ENCODE data around the gene TBC1D1.
A peak's percentile ranks its signal among the peaks of the same experiment; 100 is the strongest.

TBC1D1 gene

GRCh38 chr4:37991623-37992410, 100.9 kb downstream of the TBC1D1 start:
- Mint-ChIP-seq H3K4me1 (ENCODE audit: low read depth) (peaks cover 16% of the 10 kb centered on the region), H3K4me3 (no peak overlapping the region), H3K36me3 (ENCODE audit: low read depth) (no peaks in the 10 kb centered on the region), H3K27ac (no peak overlapping the region), H3K9me3 (no peaks in the 10 kb centered on the region), H3K27me3 (ENCODE audit: low read depth) (no peaks in the 10 kb centered on the region)
- no peak for DNase-seq (ENCODE audit: low spot score)

- H3K36me3 Mint-ChIP-seq (ENCODE audit: low read depth), result no peaks in the 10 kb centered on the region
- no peak overlapping the region for H3K27ac Mint-ChIP-seq
- peaks cover 23% of the 10 kb centered on the region for H3K4me1 Mint-ChIP-seq (ENCODE audit: low read depth)
- H3K27me3 Mint-ChIP-seq (ENCODE audit: low read depth), result no peaks in the 10 kb centered on the region
- DNase-seq (ENCODE audit: low spot score), result no peak
- no peaks in the 10 kb centered on the region for H3K9me3 Mint-ChIP-seq
- H3K4me3 Mint-ChIP-seq, result no peak overlapping the region
Observed at GRCh38 chr4:37993806-37994205, 102.9 kb downstream of the TBC1D1 start.

DNA sequence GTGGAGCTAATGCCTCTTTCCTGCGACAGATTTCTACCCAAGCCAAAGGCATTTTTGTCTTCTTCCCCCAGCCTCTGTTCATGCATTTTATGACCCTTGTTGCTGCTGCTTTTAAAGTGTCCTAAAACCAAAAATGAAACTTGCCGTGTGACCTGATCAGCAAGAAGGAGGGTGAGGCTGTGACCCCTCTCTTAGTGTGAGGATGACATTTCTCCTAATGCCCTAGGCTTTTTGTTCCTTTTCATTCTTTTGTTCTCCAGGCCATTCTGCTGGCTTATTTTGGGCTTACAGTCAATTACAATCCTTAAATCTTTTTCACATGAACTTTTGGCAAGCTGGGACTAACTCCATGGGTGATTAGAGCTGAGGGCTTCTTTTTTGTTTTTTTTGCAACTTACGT, 103.7 kb downstream of the TBC1D1 start:
- H3K36me3 Mint-ChIP-seq (ENCODE audit: low read depth), result no peaks in the 10 kb centered on the region
- H3K27ac Mint-ChIP-seq, result no peak overlapping the region
- peaks cover 22% of the 10 kb centered on the region for H3K4me1 Mint-ChIP-seq (ENCODE audit: low read depth)
- no peaks in the 10 kb centered on the region for H3K27me3 Mint-ChIP-seq (ENCODE audit: low read depth)
- no peaks in the 10 kb centered on the region for H3K9me3 Mint-ChIP-seq
- no peak for DNase-seq (ENCODE audit: low spot score)
- H3K4me3 Mint-ChIP-seq, result no peak overlapping the region

DNA sequence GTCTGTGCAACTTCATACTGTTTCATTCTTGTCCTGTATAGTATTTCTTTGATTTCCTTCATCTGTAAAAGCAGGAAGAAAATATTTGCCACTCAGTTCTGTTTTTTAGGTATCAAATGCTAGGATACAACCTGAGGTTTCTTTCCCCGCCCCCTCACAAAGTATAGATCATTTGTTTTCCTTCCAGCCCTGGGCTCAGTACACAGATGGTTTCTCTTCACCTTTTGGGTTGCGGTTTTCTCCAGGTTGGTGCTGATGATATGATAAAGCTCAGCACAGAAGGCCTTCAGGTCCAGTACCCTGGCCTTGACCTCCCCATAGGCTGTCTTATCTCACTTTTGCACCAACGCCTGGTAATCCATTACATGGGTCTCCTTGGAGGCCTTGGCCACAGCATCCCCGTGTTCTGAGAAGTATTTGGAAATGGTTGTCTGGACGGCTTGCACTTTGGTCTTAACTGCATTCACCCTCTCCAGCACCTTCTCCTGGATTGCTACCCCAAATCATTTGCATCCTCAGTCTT, 104.5 kb downstream of the TBC1D1 start:
- Mint-ChIP-seq H3K27ac (peak overlapping the region; percentile 23), H3K27me3 (ENCODE audit: low read depth) (no peaks in the 10 kb centered on the region), H3K36me3 (ENCODE audit: low read depth) (no peaks in the 10 kb centered on the region), H3K9me3 (no peaks in the 10 kb centered on the region), H3K4me1 (ENCODE audit: low read depth) (peaks cover 22% of the 10 kb centered on the region), H3K4me3 (no peak overlapping the region)
- no peak for DNase-seq (ENCODE audit: low spot score)

DNA sequence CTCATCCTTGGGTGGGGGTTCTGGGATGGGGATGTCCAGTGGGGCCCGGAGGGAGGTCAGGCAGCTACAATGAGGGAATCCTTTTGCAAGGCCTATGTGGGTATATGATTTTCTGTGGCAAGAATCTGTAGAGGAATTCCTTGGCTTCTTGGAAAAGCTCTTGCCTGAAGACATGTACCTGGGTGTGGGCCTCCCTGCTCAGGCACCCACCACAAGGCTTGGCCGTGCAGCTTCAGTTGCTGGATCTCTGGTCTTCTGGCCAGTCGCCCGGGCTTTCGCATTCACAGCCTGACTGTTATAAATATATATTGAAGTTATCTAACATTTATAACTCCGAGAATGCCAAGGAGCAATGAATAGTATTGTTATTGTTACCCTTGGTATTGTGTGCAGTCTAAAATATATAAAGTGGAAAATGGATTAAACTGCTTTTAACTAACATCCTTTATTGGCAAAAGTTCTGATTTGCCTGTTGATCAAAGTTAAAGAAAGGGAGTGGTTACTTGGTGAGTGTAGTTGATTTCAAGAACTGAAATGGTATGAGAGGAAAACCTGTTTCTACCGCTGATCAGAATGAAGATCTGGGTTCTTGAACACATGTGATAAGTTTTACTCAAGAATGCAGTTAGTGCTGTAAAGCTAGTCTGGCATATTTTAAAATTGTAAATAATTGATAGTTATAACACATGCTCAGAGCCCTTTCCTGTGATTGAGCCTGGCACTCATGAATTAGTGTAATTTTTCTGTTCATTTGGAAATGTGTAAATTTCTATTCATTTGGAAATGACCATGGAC, 105.3 kb downstream of the TBC1D1 start:
- no peak for DNase-seq (ENCODE audit: low spot score)
- Mint-ChIP-seq H3K27ac (no peak overlapping the region), H3K4me1 (ENCODE audit: low read depth) (peaks cover 22% of the 10 kb centered on the region), H3K4me3 (no peak overlapping the region), H3K9me3 (no peaks in the 10 kb centered on the region), H3K36me3 (ENCODE audit: low read depth) (no peaks in the 10 kb centered on the region), H3K27me3 (ENCODE audit: low read depth) (no peaks in the 10 kb centered on the region)

DNA sequence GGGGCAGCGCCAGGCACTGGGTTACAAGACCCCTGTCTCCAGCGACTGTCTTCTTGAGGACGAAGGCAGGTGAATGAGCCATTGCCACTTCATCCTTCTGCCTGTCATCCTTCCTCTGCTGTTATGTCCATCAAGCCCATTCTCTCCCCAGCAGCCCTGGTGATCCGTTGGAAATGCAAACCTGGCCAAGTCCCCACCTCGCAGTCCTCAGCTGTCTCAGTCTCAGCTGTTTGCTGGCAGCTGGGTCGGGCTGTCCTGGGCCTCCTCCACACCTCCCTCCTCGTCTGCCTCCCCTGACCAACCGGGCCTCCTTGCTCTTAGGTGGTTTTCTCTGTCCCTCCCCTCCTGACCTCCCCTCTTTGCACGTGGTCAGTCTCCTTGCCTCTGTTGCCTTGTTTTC, 107.3 kb downstream of the TBC1D1 start:
- no peak for DNase-seq (ENCODE audit: low spot score)
- H3K4me3 Mint-ChIP-seq, result no peak overlapping the region
- no peaks in the 10 kb centered on the region for H3K27me3 Mint-ChIP-seq (ENCODE audit: low read depth)
- H3K36me3 Mint-ChIP-seq (ENCODE audit: low read depth), result no peaks in the 10 kb centered on the region
- H3K4me1 Mint-ChIP-seq (ENCODE audit: low read depth), result peaks cover 25% of the 10 kb centered on the region
- no peaks in the 10 kb centered on the region for H3K9me3 Mint-ChIP-seq
- H3K27ac Mint-ChIP-seq, result no peak overlapping the region

DNA sequence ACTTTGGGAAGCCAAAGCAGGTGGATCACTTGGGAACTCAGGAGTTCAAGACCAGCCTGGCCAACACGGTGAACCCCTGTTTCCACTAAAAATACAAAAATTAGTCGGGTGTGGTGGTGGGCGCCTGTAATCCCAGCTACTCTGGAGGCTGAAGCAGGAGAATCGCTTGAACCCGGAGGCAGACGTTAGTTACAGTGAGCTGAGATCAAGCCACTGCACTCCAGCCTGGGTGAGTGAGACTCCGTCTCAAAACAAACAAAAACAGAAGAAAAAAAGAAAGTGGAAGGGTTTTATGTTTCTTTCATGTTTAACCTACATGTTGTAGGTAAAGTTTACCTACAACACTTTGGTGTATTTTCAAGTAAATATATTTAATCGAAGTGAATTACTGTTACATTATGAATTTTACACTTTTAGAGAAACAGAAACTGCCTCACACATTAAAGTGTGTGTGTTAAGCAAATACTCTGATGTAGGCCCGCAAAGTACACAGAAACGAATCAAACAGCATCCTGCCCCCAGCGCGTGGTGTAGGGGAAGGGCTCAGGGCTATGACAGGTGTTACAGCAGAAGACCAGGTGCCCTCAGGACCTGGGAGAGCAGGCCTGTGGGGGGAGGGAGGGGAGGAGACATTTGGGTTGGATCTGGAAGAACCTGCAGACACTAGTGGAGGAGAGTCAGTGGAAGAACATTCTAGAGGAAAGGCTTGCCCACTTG, 108.3 kb downstream of the TBC1D1 start:
- peaks cover 24% of the 10 kb centered on the region for H3K4me1 Mint-ChIP-seq (ENCODE audit: low read depth)
- DNase-seq (ENCODE audit: low spot score), result no peak
- no peaks in the 10 kb centered on the region for H3K36me3 Mint-ChIP-seq (ENCODE audit: low read depth)
- no peaks in the 10 kb centered on the region for H3K27me3 Mint-ChIP-seq (ENCODE audit: low read depth)
- no peaks in the 10 kb centered on the region for H3K9me3 Mint-ChIP-seq
- no peak overlapping the region for H3K27ac Mint-ChIP-seq
- no peak overlapping the region for H3K4me3 Mint-ChIP-seq

DNA sequence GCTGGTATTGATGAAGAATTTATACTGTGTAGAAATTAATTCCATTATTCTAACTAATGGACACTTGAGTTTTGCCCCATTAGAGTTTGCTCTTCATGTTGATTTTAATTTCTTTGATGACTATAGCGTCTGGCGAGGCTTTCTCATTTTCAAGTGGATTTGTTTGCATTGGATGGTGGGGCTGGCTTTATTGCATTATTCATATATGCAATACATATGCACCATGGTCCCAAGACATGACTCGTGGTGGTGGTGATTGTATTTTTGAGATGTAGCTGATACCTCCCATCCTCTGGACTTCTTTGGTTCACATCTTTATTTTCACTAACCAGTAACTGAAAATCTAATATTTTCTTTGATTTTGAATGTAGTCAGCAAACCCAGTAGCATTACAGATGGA, 109.1 kb downstream of the TBC1D1 start:
- Mint-ChIP-seq H3K27me3 (ENCODE audit: low read depth) (no peaks in the 10 kb centered on the region), H3K36me3 (ENCODE audit: low read depth) (no peaks in the 10 kb centered on the region), H3K9me3 (no peaks in the 10 kb centered on the region), H3K4me1 (ENCODE audit: low read depth) (peaks cover 17% of the 10 kb centered on the region), H3K27ac (no peak overlapping the region), H3K4me3 (no peak overlapping the region)
- no peak for DNase-seq (ENCODE audit: low spot score)

DNA sequence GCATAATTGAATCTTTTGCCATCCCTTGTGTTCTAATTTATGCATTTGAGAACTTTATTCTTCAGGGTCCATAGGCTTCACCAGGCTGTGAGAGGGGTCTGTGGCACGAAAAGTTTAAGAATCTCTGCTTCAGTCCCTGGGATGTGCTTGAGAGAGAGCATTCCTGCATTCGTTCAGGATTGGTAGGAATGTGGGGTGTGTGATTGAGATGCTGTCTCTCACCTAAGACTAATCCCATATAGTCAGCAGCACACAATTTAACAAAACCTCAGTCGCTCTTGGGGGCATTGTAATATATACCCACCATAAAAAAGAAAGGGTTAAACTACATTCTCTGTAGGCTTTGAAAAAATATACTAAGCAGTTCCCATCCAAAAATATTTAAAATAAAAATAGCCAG, 111.0 kb downstream of the TBC1D1 start:
- Mint-ChIP-seq H3K4me1 (ENCODE audit: low read depth) (peaks cover 10% of the 10 kb centered on the region), H3K27ac (no peak overlapping the region), H3K4me3 (no peak overlapping the region), H3K36me3 (ENCODE audit: low read depth) (no peaks in the 10 kb centered on the region), H3K9me3 (no peaks in the 10 kb centered on the region), H3K27me3 (ENCODE audit: low read depth) (no peaks in the 10 kb centered on the region)
- no peak for DNase-seq (ENCODE audit: low spot score)

GRCh38 chr4:38002451-38003071, 111.7 kb downstream of the TBC1D1 start:
- Mint-ChIP-seq H3K4me1 (ENCODE audit: low read depth) (peaks cover 7% of the 10 kb centered on the region), H3K27ac (no peak overlapping the region), H3K9me3 (no peaks in the 10 kb centered on the region), H3K27me3 (ENCODE audit: low read depth) (no peaks in the 10 kb centered on the region), H3K36me3 (ENCODE audit: low read depth) (no peaks in the 10 kb centered on the region), H3K4me3 (no peak overlapping the region)
- DNase-seq (ENCODE audit: low spot score), result no peak

DNA sequence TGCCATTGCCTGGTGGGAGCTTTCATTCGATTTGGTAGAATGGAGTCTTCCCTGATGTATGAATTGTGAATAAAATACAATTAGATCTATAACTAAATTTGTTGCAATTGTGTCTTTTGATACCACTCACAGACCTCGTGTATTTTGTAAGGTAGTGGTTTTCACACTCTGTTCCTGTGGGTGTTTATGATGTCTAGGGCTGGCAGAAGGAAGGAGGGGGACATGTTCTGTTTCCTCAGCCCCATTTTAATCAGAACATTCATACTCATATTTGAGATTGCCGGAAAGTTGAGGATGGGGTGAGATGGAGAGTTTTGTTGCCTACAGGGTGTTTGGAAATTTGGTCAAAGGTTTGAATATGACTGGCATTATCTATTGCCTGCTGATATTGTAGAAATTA, 112.2 kb downstream of the TBC1D1 start:
- Mint-ChIP-seq H3K27ac (no peak overlapping the region), H3K4me1 (ENCODE audit: low read depth) (peaks cover 5% of the 10 kb centered on the region)
- DNase-seq (ENCODE audit: low spot score), result no peak

DNA sequence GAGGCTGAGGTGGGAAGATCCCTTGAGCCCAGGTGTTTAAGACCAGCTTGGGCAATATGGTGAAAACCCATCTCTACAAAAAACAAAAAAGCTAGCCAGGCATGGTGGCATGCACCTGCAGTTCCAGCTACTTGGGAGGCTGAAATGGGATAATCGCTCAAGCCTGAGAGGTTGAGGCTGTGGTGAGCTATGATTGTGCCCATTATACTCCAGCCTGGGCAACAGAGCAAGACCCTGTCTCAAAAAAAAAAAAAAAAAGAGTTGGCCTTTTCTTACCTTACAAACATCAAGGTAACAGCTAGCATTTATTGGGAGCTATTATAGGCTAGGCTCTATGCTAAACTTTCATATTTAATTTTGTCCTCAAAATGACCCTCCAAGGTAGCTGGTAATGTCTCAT, 112.7 kb downstream of the TBC1D1 start:
- Mint-ChIP-seq H3K9me3 (no peaks in the 10 kb centered on the region), H3K4me3 (no peak overlapping the region), H3K27ac (no peak overlapping the region), H3K4me1 (ENCODE audit: low read depth) (peaks cover 3% of the 10 kb centered on the region), H3K27me3 (ENCODE audit: low read depth) (no peaks in the 10 kb centered on the region), H3K36me3 (ENCODE audit: low read depth) (no peaks in the 10 kb centered on the region)
- no peak for DNase-seq (ENCODE audit: low spot score)

More for the DNA sequence above, 112.2 kb downstream of the TBC1D1 start:
- Mint-ChIP-seq H3K9me3 (no peaks in the 10 kb centered on the region), H3K36me3 (ENCODE audit: low read depth) (no peaks in the 10 kb centered on the region), H3K27me3 (ENCODE audit: low read depth) (no peaks in the 10 kb centered on the region), H3K4me3 (no peak overlapping the region)

DNA sequence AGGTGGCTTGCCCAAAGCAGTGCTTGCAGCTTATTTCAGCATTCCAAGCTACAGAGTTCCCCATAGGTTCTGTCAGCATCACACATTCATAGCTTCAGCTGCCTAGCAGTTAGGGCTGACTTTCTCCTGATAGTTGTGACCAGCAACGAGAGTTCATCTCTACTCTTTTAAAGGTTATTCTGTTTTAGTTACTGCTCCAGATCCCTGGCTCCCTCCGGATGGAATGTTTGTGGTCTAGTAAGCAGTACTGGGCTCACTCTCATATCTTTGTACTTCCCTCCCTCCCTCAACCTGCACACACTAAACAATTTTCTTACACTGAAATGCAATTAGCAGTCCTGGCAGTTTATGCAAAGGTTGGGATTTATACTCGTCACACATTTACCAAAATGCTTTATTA, 113.2 kb downstream of the TBC1D1 start:
- Mint-ChIP-seq H3K4me1 (ENCODE audit: low read depth) (peaks cover 3% of the 10 kb centered on the region), H3K36me3 (ENCODE audit: low read depth) (no peaks in the 10 kb centered on the region), H3K4me3 (no peak overlapping the region), H3K27me3 (ENCODE audit: low read depth) (no peaks in the 10 kb centered on the region), H3K27ac (no peak overlapping the region), H3K9me3 (no peaks in the 10 kb centered on the region)
- no peak for DNase-seq (ENCODE audit: low spot score)

All from T-helper 2 cell treated with Interferon-gamma antibody and Interleukin-4, amounts not matched to agents 5 μg/mL and 100 μg/mL, for 36 hours (primary cell).